PC-9 (cell line): ENCODE measurements around the gene CWH43.
"Not testable (repeated sequence)": the region's sequence is repeated elsewhere in the genome, so short reads cannot be mapped to it uniquely, and the experiment has no call there.

Source experiments
- CTCF ChIP-seq: fragments of 200-600 bp; sonication (generic); conservative IDR thresholded peaks from 2 replicates; pipeline ENCODE4 v1.6.1; 2017; ENCODE audit warnings: mixed run types, antibody characterized with exemption, mild to moderate bottlenecking, moderate library complexity
- EZH2 ChIP-seq: fragments of 200-600 bp; sonication (generic); IDR thresholded peaks from 2 replicates; pipeline ENCODE4 v1.8.0; 2017; ENCODE audit warnings: antibody characterized with exemption, low read depth

- not testable (repeated sequence) for TF ChIP-seq CTCF, EZH2
Measured at GRCh38 chr4:49103436-49104136, 117.5 kb downstream of the CWH43 start.
